ENCODE data around the gene PRSS22. TPM values are rescaled to one million over a fixed set of nuclear protein-coding genes. Genes with fewer than 3 reads are reported as not detected.
A peak's percentile ranks its signal among the peaks of the same experiment; 100 is the strongest.

PRSS22 gene
- total RNA-seq, 1 donor: not detected

DNA sequence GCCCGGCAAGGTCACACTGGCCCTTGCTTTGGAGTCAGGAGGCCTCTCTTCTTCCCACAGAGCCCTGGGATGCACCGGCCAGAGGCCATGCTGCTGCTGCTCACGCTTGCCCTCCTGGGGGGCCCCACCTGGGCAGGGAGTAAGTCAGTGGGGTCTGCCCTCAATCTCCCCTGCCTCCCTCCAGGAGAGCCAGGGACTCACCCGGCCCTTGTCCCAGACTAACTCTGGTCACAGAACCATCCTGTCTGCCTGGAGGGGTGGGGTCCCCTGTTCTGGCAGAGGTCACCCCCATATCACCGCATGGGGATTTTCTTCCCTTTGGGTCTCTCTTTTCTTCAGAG, 27.6 kb downstream of the PRSS22 start:
- TF ChIP-seq, protein P1, sequence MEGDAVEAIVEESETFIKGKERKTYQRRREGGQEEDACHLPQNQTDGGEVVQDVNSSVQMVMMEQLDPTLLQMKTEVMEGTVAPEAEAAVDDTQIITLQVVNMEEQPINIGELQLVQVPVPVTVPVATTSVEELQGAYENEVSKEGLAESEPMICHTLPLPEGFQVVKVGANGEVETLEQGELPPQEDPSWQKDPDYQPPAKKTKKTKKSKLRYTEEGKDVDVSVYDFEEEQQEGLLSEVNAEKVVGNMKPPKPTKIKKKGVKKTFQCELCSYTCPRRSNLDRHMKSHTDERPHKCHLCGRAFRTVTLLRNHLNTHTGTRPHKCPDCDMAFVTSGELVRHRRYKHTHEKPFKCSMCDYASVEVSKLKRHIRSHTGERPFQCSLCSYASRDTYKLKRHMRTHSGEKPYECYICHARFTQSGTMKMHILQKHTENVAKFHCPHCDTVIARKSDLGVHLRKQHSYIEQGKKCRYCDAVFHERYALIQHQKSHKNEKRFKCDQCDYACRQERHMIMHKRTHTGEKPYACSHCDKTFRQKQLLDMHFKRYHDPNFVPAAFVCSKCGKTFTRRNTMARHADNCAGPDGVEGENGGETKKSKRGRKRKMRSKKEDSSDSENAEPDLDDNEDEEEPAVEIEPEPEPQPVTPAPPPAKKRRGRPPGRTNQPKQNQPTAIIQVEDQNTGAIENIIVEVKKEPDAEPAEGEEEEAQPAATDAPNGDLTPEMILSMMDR (IDR thresholded peaks at IDR 0.05; ENCODE audit: extremely low read depth, low read depth, low read length): no peak
- no peaks in the 10 kb centered on the region for H3K36me3 ChIP-seq (ENCODE audit: insufficient read depth, low read length)
- H3K27me3 ChIP-seq (ENCODE audit: insufficient read depth, low read length): peaks cover 41% of the 10 kb centered on the region
- peaks cover 13% of the 10 kb centered on the region for H3K4me1 ChIP-seq (ENCODE audit: insufficient read depth, low read length)
- H3K79me2 ChIP-seq (ENCODE audit: insufficient read depth, low read length): no peaks in the 10 kb centered on the region
- no peak overlapping the region for H3K27ac ChIP-seq (ENCODE audit: low read depth, low read length)
- peak overlapping the region; percentile 70 for H2AFZ ChIP-seq (ENCODE audit: low read length)
- H3K4me3 ChIP-seq (ENCODE audit: insufficient read depth, low read length): peak overlapping the region; percentile 28
- DNase-seq (ENCODE audit: insufficient read length, low spot score, missing footprints): peak; percentile 36
- no peaks in the 10 kb centered on the region for H3K9me3 ChIP-seq (ENCODE audit: low read depth, low read length)
- peak overlapping the region; percentile 31 for H3K4me2 ChIP-seq (ENCODE audit: insufficient read depth, low read length)
- no peaks in the 10 kb centered on the region for H4K20me1 ChIP-seq (ENCODE audit: insufficient read depth, low read length)

- H3K9me3 ChIP-seq (ENCODE audit: low read depth, low read length): no peaks in the 10 kb centered on the region
- H3K4me1 ChIP-seq (ENCODE audit: insufficient read depth, low read length): peaks cover 9% of the 10 kb centered on the region
- H4K20me1 ChIP-seq (ENCODE audit: insufficient read depth, low read length): no peaks in the 10 kb centered on the region
- H3K27me3 ChIP-seq (ENCODE audit: insufficient read depth, low read length): peaks cover 41% of the 10 kb centered on the region
- peak within 1 kb of the TSS; percentile 28 for H3K4me3 ChIP-seq (ENCODE audit: insufficient read depth, low read length)
- H3K79me2 ChIP-seq (ENCODE audit: insufficient read depth, low read length): no peaks in the 10 kb centered on the region
- H3K27ac ChIP-seq (ENCODE audit: low read depth, low read length): no peak within 1 kb of the TSS
- peak; percentile 90 for DNase-seq (ENCODE audit: insufficient read length, low spot score, missing footprints)
- H3K36me3 ChIP-seq (ENCODE audit: insufficient read depth, low read length): no peaks in the 10 kb centered on the region
- H3K4me2 ChIP-seq (ENCODE audit: insufficient read depth, low read length): peak within 1 kb of the TSS; percentile 31
- H2AFZ ChIP-seq (ENCODE audit: low read length): peak within 1 kb of the TSS; percentile 70
- TF ChIP-seq, protein P1 (IDR thresholded peaks at IDR 0.05; ENCODE audit: extremely low read depth, low read depth, low read length): no peak
Measured at GRCh38 chr16:2829501-2830354, 28.2 kb downstream of the PRSS22 start, which contains the start of gene ZG16B. Gene ZG16B (plus strand): TSS chr16:2830303. CDS start chr16:2830442, 139 bp downstream.

GRCh38 chr16:2828876-2829430, 29.0 kb downstream of the PRSS22 start:
- peaks cover 43% of the 10 kb centered on the region for H3K27me3 ChIP-seq (ENCODE audit: insufficient read depth, low read length)
- H3K27ac ChIP-seq (ENCODE audit: low read depth, low read length): no peak overlapping the region
- peak; percentile 65 for DNase-seq (ENCODE audit: insufficient read length, low spot score, missing footprints)
- H3K9me3 ChIP-seq (ENCODE audit: low read depth, low read length): no peaks in the 10 kb centered on the region
- H4K20me1 ChIP-seq (ENCODE audit: insufficient read depth, low read length): no peaks in the 10 kb centered on the region
- TF ChIP-seq, protein P1 (IDR thresholded peaks at IDR 0.05; ENCODE audit: extremely low read depth, low read depth, low read length): no peak
- H3K4me3 ChIP-seq (ENCODE audit: insufficient read depth, low read length): no peak overlapping the region
- no peaks in the 10 kb centered on the region for H3K36me3 ChIP-seq (ENCODE audit: insufficient read depth, low read length)
- H3K4me2 ChIP-seq (ENCODE audit: insufficient read depth, low read length): no peak overlapping the region
- no peaks in the 10 kb centered on the region for H3K79me2 ChIP-seq (ENCODE audit: insufficient read depth, low read length)
- H3K4me1 ChIP-seq (ENCODE audit: insufficient read depth, low read length): peaks cover 9% of the 10 kb centered on the region
- H2AFZ ChIP-seq (ENCODE audit: low read length): no peak overlapping the region

DNA sequence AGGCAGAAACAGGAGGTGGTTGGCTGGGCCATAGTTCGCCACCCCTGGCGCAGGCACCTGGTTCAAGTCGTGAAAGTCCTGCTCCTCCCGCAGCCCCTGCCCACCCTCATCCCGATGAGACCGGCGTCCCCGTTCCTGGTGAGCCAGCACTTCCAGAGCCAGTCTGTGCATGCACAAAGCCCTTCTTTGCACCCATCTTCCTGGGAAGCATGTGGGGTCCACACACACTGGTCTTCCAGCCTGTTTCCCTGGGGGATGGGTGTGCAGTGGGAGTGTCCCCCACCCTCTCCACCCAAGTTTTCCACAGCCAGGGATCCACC, 29.5 kb downstream of the PRSS22 start:
- Histone ChIP-seq H3K36me3 (ENCODE audit: insufficient read depth, low read length) (no peaks in the 10 kb centered on the region), H3K79me2 (ENCODE audit: insufficient read depth, low read length) (no peaks in the 10 kb centered on the region), H3K27ac (ENCODE audit: low read depth, low read length) (no peak overlapping the region), H4K20me1 (ENCODE audit: insufficient read depth, low read length) (no peaks in the 10 kb centered on the region), H3K4me2 (ENCODE audit: insufficient read depth, low read length) (no peak overlapping the region), H2AFZ (ENCODE audit: low read length) (no peak overlapping the region), H3K9me3 (ENCODE audit: low read depth, low read length) (no peaks in the 10 kb centered on the region), H3K27me3 (ENCODE audit: insufficient read depth, low read length) (peaks cover 43% of the 10 kb centered on the region), H3K4me3 (ENCODE audit: insufficient read depth, low read length) (no peak overlapping the region), H3K4me1 (ENCODE audit: insufficient read depth, low read length) (peaks cover 9% of the 10 kb centered on the region)
- TF ChIP-seq, protein P1 (IDR thresholded peaks at IDR 0.05; ENCODE audit: extremely low read depth, low read depth, low read length): no peak
- no peak for DNase-seq (ENCODE audit: insufficient read length, low spot score, missing footprints)

Data from osteoblast (primary cell).